ENCODE results near the gene ZNF384.
A peak's percentile ranks its signal among the peaks of the same experiment; 100 is the strongest.

The ZNF384 gene

GRCh38 chr12:6693832-6694355 is 4.7 kb upstream of the ZNF384 start:
- Mint-ChIP-seq H3K27ac (peak overlapping the region; percentile 14), H3K9me3 (no peaks in the 10 kb centered on the region), H3K4me3 (no peak overlapping the region), H3K36me3 (ENCODE audit: low read depth) (peaks cover 11% of the 10 kb centered on the region), H3K27me3 (peaks cover 47% of the 10 kb centered on the region), H3K4me1 (ENCODE audit: low read depth) (peaks cover 39% of the 10 kb centered on the region)
- intact Hi-C loops (cut with micrococcal nuclease): no loop called here

GRCh38 chr12:6692888-6693287 is 3.7 kb upstream of the ZNF384 start:
- intact Hi-C loops (cut with micrococcal nuclease): no loop called here
- H3K27ac Mint-ChIP-seq: peak overlapping the region; percentile 9
- peaks cover 43% of the 10 kb centered on the region for H3K4me1 Mint-ChIP-seq (ENCODE audit: low read depth)

GRCh38 chr12:6691473-6691872 is 2.3 kb upstream of the ZNF384 start:
- H3K4me1 Mint-ChIP-seq (ENCODE audit: low read depth): peaks cover 46% of the 10 kb centered on the region
- no peaks in the 10 kb centered on the region for H3K9me3 Mint-ChIP-seq
- peaks cover 36% of the 10 kb centered on the region for H3K36me3 Mint-ChIP-seq (ENCODE audit: low read depth)
- no peak overlapping the region for H3K4me3 Mint-ChIP-seq
- intact Hi-C loops (cut with micrococcal nuclease): no loop called here
- H3K27me3 Mint-ChIP-seq: peaks cover 23% of the 10 kb centered on the region
- no peak overlapping the region for H3K27ac Mint-ChIP-seq

More at GRCh38 chr12:6692888-6693287, 3.7 kb upstream of the ZNF384 start:
- H3K36me3 Mint-ChIP-seq (ENCODE audit: low read depth): peaks cover 21% of the 10 kb centered on the region
- peaks cover 37% of the 10 kb centered on the region for H3K27me3 Mint-ChIP-seq
- no peak overlapping the region for H3K4me3 Mint-ChIP-seq
- no peaks in the 10 kb centered on the region for H3K9me3 Mint-ChIP-seq

- Mint-ChIP-seq H3K27ac (peak overlapping the region; percentile 97), H3K27me3 (peaks cover 3% of the 10 kb centered on the region), H3K4me1 (ENCODE audit: low read depth) (peaks cover 51% of the 10 kb centered on the region), H3K9me3 (no peaks in the 10 kb centered on the region), H3K36me3 (ENCODE audit: low read depth) (peaks cover 60% of the 10 kb centered on the region), H3K4me3 (peak overlapping the region; percentile 97)
- intact Hi-C loops (cut with micrococcal nuclease): loop anchor here (5.0 kb wide), 1 partner anchor 139 kb away; the partner anchor contains the start of gene P3H3
Observed at GRCh38 chr12:6688543-6688998, 604 bp downstream of the ZNF384 start.

- Mint-ChIP-seq H3K27me3 (no peaks in the 10 kb centered on the region), H3K4me3 (no peak overlapping the region), H3K36me3 (ENCODE audit: low read depth) (peaks cover 87% of the 10 kb centered on the region), H3K9me3 (no peaks in the 10 kb centered on the region), H3K4me1 (ENCODE audit: low read depth) (peaks cover 46% of the 10 kb centered on the region), H3K27ac (no peak overlapping the region)
- intact Hi-C loops (cut with micrococcal nuclease): loop anchor here (1.0 to 5.0 kb wide), 2 partner anchors 69 to 141 kb away; partner anchors contain the start of gene P3H3
Observed at GRCh38 chr12:6685814-6686213, 3.4 kb downstream of the ZNF384 start.

- Mint-ChIP-seq H3K9me3 (no peaks in the 10 kb centered on the region), H3K27ac (no peak overlapping the region), H3K4me3 (no peak overlapping the region), H3K27me3 (no peaks in the 10 kb centered on the region), H3K36me3 (ENCODE audit: low read depth) (peaks cover 93% of the 10 kb centered on the region), H3K4me1 (ENCODE audit: low read depth) (peaks cover 52% of the 10 kb centered on the region)
- intact Hi-C loops (cut with micrococcal nuclease): loop anchor here (1.0 to 5.0 kb wide), 2 partner anchors 67 to 143 kb away; partner anchors contain the start of gene P3H3
Observed at GRCh38 chr12:6684609-6685008, 4.6 kb downstream of the ZNF384 start.

- peaks cover 10% of the 10 kb centered on the region for H3K4me1 Mint-ChIP-seq (ENCODE audit: low read depth)
- peaks cover 97% of the 10 kb centered on the region for H3K36me3 Mint-ChIP-seq (ENCODE audit: low read depth)
- H3K4me3 Mint-ChIP-seq: no peak overlapping the region
- no peaks in the 10 kb centered on the region for H3K27me3 Mint-ChIP-seq
- no peaks in the 10 kb centered on the region for H3K9me3 Mint-ChIP-seq
- H3K27ac Mint-ChIP-seq: no peak overlapping the region
- intact Hi-C loops (cut with micrococcal nuclease): no loop called here
Observed at GRCh38 chr12:6676962-6677361, 12.2 kb downstream of the ZNF384 start.

- intact Hi-C loops (cut with micrococcal nuclease): no loop called here
- no peaks in the 10 kb centered on the region for H3K27me3 Mint-ChIP-seq
- H3K4me1 Mint-ChIP-seq (ENCODE audit: low read depth): no peaks in the 10 kb centered on the region
- H3K36me3 Mint-ChIP-seq (ENCODE audit: low read depth): peaks cover 98% of the 10 kb centered on the region
- no peak overlapping the region for H3K27ac Mint-ChIP-seq
- no peaks in the 10 kb centered on the region for H3K9me3 Mint-ChIP-seq
- no peak overlapping the region for H3K4me3 Mint-ChIP-seq
Observed at GRCh38 chr12:6672143-6672542, 17.0 kb downstream of the ZNF384 start.

- Mint-ChIP-seq H3K36me3 (ENCODE audit: low read depth) (peaks cover 76% of the 10 kb centered on the region), H3K4me3 (no peak overlapping the region), H3K27me3 (no peaks in the 10 kb centered on the region), H3K27ac (peak overlapping the region; percentile 58), H3K9me3 (no peaks in the 10 kb centered on the region), H3K4me1 (ENCODE audit: low read depth) (peaks cover 8% of the 10 kb centered on the region)
- intact Hi-C loops (cut with micrococcal nuclease): no loop called here
Observed at GRCh38 chr12:6667559-6668210, 21.5 kb downstream of the ZNF384 start.

- Mint-ChIP-seq H3K4me1 (ENCODE audit: low read depth) (peaks cover 17% of the 10 kb centered on the region), H3K4me3 (no peak overlapping the region), H3K36me3 (ENCODE audit: low read depth) (peaks cover 63% of the 10 kb centered on the region), H3K27me3 (no peaks in the 10 kb centered on the region), H3K9me3 (no peaks in the 10 kb centered on the region), H3K27ac (no peak overlapping the region)
- intact Hi-C loops (cut with micrococcal nuclease): no loop called here
Observed at GRCh38 chr12:6666211-6666610, 23.0 kb downstream of the ZNF384 start.

- Mint-ChIP-seq H3K4me1 (ENCODE audit: low read depth) (peaks cover 17% of the 10 kb centered on the region), H3K36me3 (ENCODE audit: low read depth) (peaks cover 53% of the 10 kb centered on the region), H3K27ac (peak overlapping the region; percentile 88), H3K9me3 (no peaks in the 10 kb centered on the region), H3K27me3 (no peaks in the 10 kb centered on the region), H3K4me3 (no peak overlapping the region)
- intact Hi-C loops (cut with micrococcal nuclease): loop anchor here (5.0 kb wide), 1 partner anchor 173 kb away; the partner anchor contains the start of genes MRPL51 and NCAPD2
Observed at GRCh38 chr12:6664902-6665301, 24.3 kb downstream of the ZNF384 start.

GRCh38 chr12:6662906-6663742 is 26.1 kb downstream of the ZNF384 start, which contains the start of gene ING4:
ING4 (minus strand) TSS chr12:6663119; CDS start chr12:6663101, 18 bp downstream.
- no peaks in the 10 kb centered on the region for H3K27me3 Mint-ChIP-seq

GRCh38 chr12:6662602-6662905 is 26.6 kb downstream of the ZNF384 start:
- H3K9me3 Mint-ChIP-seq: no peaks in the 10 kb centered on the region
- no peaks in the 10 kb centered on the region for H3K27me3 Mint-ChIP-seq
- peaks cover 25% of the 10 kb centered on the region for H3K4me1 Mint-ChIP-seq (ENCODE audit: low read depth)
- intact Hi-C loops (cut with micrococcal nuclease): loop anchor here (2.0 to 5.0 kb wide), 2 partner anchors 18 to 170 kb away; partner anchors contain the start of genes MRPL51 and NCAPD2
- peak overlapping the region; percentile 90 for H3K4me3 Mint-ChIP-seq
- H3K27ac Mint-ChIP-seq: peak overlapping the region; percentile 88
- peaks cover 53% of the 10 kb centered on the region for H3K36me3 Mint-ChIP-seq (ENCODE audit: low read depth)

More at GRCh38 chr12:6662906-6663742, 26.1 kb downstream of the ZNF384 start, which contains the start of gene ING4:
- Mint-ChIP-seq H3K27ac (peak within 1 kb of the TSS; percentile 88), H3K9me3 (no peaks in the 10 kb centered on the region), H3K36me3 (ENCODE audit: low read depth) (peaks cover 53% of the 10 kb centered on the region), H3K4me3 (peak within 1 kb of the TSS; percentile 90), H3K4me1 (ENCODE audit: low read depth) (peaks cover 25% of the 10 kb centered on the region)
- intact Hi-C loops (cut with micrococcal nuclease): loop anchor here (1.0 to 5.0 kb wide), 4 partner anchors 18 to 189 kb away; partner anchors contain the start of genes MRPL51, NCAPD2, USP5 and ZNF384

GRCh38 chr12:6653987-6654386 is 35.2 kb downstream of the ZNF384 start:
- Mint-ChIP-seq H3K36me3 (ENCODE audit: low read depth) (peaks cover 94% of the 10 kb centered on the region), H3K4me1 (ENCODE audit: low read depth) (peaks cover 18% of the 10 kb centered on the region), H3K4me3 (no peak overlapping the region), H3K27me3 (no peaks in the 10 kb centered on the region), H3K27ac (no peak overlapping the region), H3K9me3 (no peaks in the 10 kb centered on the region)
- intact Hi-C loops (cut with micrococcal nuclease): no loop called here

All from dendritic cell treated with granulocyte-macrophage colony-stimulating factor and Interleukin-4, amounts not matched to agents 40 ng/mL and 50 ng/mL, for 4 days (primary cell).